HCT116 (cell line): ENCODE data around the gene TMEM35A. TPM values are rescaled to one million over a fixed set of nuclear protein-coding genes. Genes with fewer than 3 reads are reported as not detected.
"Not testable (repeated sequence)": the region's sequence is repeated elsewhere in the genome, so short reads cannot be mapped to it uniquely, and the experiment has no call there.

ENCODE experiments used
- ATAC-seq: fragments of 200-7000 bp; cut with Tn5 transposase; 2 replicates; pipeline ENCODE4 v1.9.1; 2020; ENCODE audit warnings: mild to moderate bottlenecking, moderate library complexity
- BruUV-seq: library from RNA; stranded (reverse); fragments of 400-500 nt; replicated peaks from 2 replicates; lab custom pipeline; 2021; lab: Mats Ljungman, UMichigan
- CTCF ChIA-PET: fragments of 300-600 bp; sonication (Branson Sonifier 250); formaldehyde crosslinking; loops from one replicate; lab custom pipeline; 2021; ENCODE audit warnings: antibody characterized with exemption; lab: Charles Lee
- POLR2A ChIA-PET: fragments of 300-600, 350-600 bp; sonication (Branson Sonifier 250); formaldehyde crosslinking; loops from one replicate; lab custom pipeline; 2021; ENCODE audit warnings: antibody characterized with exemption; lab: Charles Lee
- RAD21 ChIA-PET, 2 experiments: fragments of 300-600 bp; sonication (Branson Sonifier 250); formaldehyde crosslinking; loops; one replicate each; lab custom pipeline; 2023; ENCODE audit warnings: low total read pairs in 2 of 2; ENCODE audit not compliant: uncharacterized antibody in 2 of 2, unreplicated experiment in 2 of 2, low non-redundant PET in 1 of 2; lab: Charles Lee
- DNase-seq: peaks from one replicate; pipeline ENCODE4 v3.0.0-alpha.2; 2010; ENCODE audit warnings: low read depth, low spot score
- H2AFZ ChIP-seq: fragments of 200-600 bp; shearing (Covaris generic), sonication (generic); 2 replicates; pipeline ENCODE4 v1.6.1; 2017; ENCODE audit warnings: low read depth, mixed run types, mixed read lengths, antibody characterized with exemption, low read length; ENCODE audit not compliant: poor library complexity, severe bottlenecking
- H3K27ac ChIP-seq: 2 replicates; pipeline ENCODE4 v1.5.1; 2012; ENCODE audit warnings: low read depth, low read length
- H3K27me3 ChIP-seq: fragments of 200-600 bp; sonication (generic); 2 replicates; pipeline ENCODE4 v1.6.1; 2016; ENCODE audit warnings: mixed run types, low read length, mixed read lengths; ENCODE audit not compliant: insufficient read depth
- H3K36me3 ChIP-seq, 2 experiments: fragments of 200-500 bp in 1 of 2; fragments of 200-600 bp in 1 of 2; sonication (Bioruptor generic) in 1 of 2; sonication (generic) in 1 of 2; 2 replicates each; pipeline versions ENCODE4 v1.5.1 to v1.6.1; 2014 to 2016; ENCODE audit warnings: low read length in 2 of 2, inconsistent platforms in 1 of 2, mixed read lengths in 1 of 2, mixed run types in 1 of 2; ENCODE audit not compliant: insufficient read depth in 2 of 2, control insufficient read depth in 1 of 2
- H3K4me1 ChIP-seq, 2 experiments: fragments of 200-600 bp in 1 of 2; sonication (generic) in 1 of 2; 2 replicates each; pipeline versions ENCODE4 v1.5.1 to v1.6.1; 2012 to 2017; ENCODE audit warnings: low read length in 2 of 2, inconsistent platforms in 1 of 2, mild to moderate bottlenecking in 1 of 2, mixed read lengths in 1 of 2, mixed run types in 1 of 2, moderate library complexity in 1 of 2; ENCODE audit not compliant: insufficient read depth in 2 of 2, control insufficient read depth in 1 of 2
- H3K4me2 ChIP-seq: fragments of 200-600 bp; sonication (generic); 2 replicates; pipeline ENCODE4 v1.6.1; 2017; ENCODE audit warnings: mixed run types, low read length, mixed read lengths
- H3K4me3 ChIP-seq, 2 experiments: fragments of 200-600 bp in 1 of 2; sonication (generic) in 1 of 2; replicated peaks in 1 of 2; 2 replicates each; pipeline ENCODE4 v1.5.1; 2011 to 2016; ENCODE audit warnings: low read length in 2 of 2, control low read depth in 1 of 2, low read depth in 1 of 2, mild to moderate bottlenecking in 1 of 2, mixed read lengths in 1 of 2, mixed run types in 1 of 2
- H3K79me2 ChIP-seq: fragments of 200-600 bp; sonication (generic); 2 replicates; pipeline ENCODE4 v1.6.1; 2017; ENCODE audit warnings: mild to moderate bottlenecking, mixed run types, low read length, moderate library complexity, mixed read lengths; ENCODE audit not compliant: insufficient read depth
- H3K9ac ChIP-seq: fragments of 200-600 bp; sonication (generic); 2 replicates; pipeline ENCODE4 v1.6.1; 2016; ENCODE audit warnings: low read length, mixed read lengths
- H3K9me2 ChIP-seq: fragments of 200-600 bp; sonication (generic), shearing (Covaris generic); 2 replicates; pipeline ENCODE4 v1.6.1; 2017; ENCODE audit warnings: mixed run types, mild to moderate bottlenecking, moderate library complexity; ENCODE audit not compliant: insufficient read depth
- H3K9me3 ChIP-seq, 2 experiments: fragments of 200-500 bp in 1 of 2; fragments of 200-600 bp in 1 of 2; sonication (Bioruptor generic) in 1 of 2; sonication (generic) in 1 of 2; 2 replicates each; pipeline ENCODE4 v1.6.1; 2014 to 2017; ENCODE audit warnings: low read length in 2 of 2, mixed read lengths in 2 of 2, inconsistent platforms in 1 of 2, low read depth in 1 of 2, mild to moderate bottlenecking in 1 of 2, mixed run types in 1 of 2, moderate library complexity in 1 of 2; ENCODE audit not compliant: control insufficient read depth in 1 of 2, insufficient read depth in 1 of 2
- H4K20me1 ChIP-seq: fragments of 200-600 bp; sonication (generic), shearing (Covaris generic); 2 replicates; pipeline ENCODE4 v1.6.1; 2017; ENCODE audit warnings: mixed run types, mild to moderate bottlenecking, moderate library complexity; ENCODE audit not compliant: insufficient read depth
- CEBPB ChIP-seq: IDR thresholded peaks from 2 replicates; pipeline ENCODE4 v1.6.1; 2012; ENCODE audit warnings: low read depth
- EGR1 ChIP-seq: IDR thresholded peaks from 2 replicates; pipeline ENCODE4 v1.6.1; 2012; ENCODE audit warnings: low read depth
- ELF1 ChIP-seq: IDR thresholded peaks from 2 replicates; pipeline ENCODE4 v1.6.1; 2012; ENCODE audit warnings: low read depth, borderline replicate concordance
- EZH2 ChIP-seq: fragments of 200-600 bp; sonication (generic); IDR thresholded peaks from 2 replicates; pipeline ENCODE4 v1.6.1; 2017; ENCODE audit warnings: antibody characterized with exemption, mixed run types
- EZH2phosphoT487 ChIP-seq: fragments of 200-600 bp; IDR thresholded peaks from 2 replicates; pipeline ENCODE4 v1.6.1; 2018; ENCODE audit warnings: antibody characterized with exemption, borderline replicate concordance
- FOSL1 ChIP-seq: IDR thresholded peaks from 2 replicates; pipeline ENCODE4 v1.6.1; 2012; ENCODE audit warnings: low read depth
- JUND ChIP-seq: IDR thresholded peaks from 2 replicates; pipeline ENCODE4 v1.6.1; 2012
- POLR2AphosphoS5 ChIP-seq: IDR thresholded peaks from 2 replicates; pipeline ENCODE4 v1.6.1; 2011; ENCODE audit warnings: mild to moderate bottlenecking, low read depth, low read length, moderate library complexity
- SIN3A ChIP-seq: IDR thresholded peaks from 2 replicates; pipeline ENCODE4 v1.6.1; 2012; ENCODE audit warnings: low read depth
- SP1 ChIP-seq: IDR thresholded peaks from 2 replicates; pipeline ENCODE4 v1.6.1; 2012; ENCODE audit warnings: low read depth
- TCF7L2 ChIP-seq: IDR thresholded peaks from 2 replicates; pipeline ENCODE4 v1.7.0; 2011; ENCODE audit warnings: borderline replicate concordance, inconsistent platforms; ENCODE audit not compliant: insufficient read depth, insufficient read length; ENCODE audit errors: extremely low read depth
- ZFX ChIP-seq: fragments of 450-650 bp; IDR thresholded peaks from 2 replicates; pipeline ENCODE4 v1.6.1; 2017
- ZNF274 ChIP-seq: fragments of 200-500 bp; sonication (Bioruptor generic); IDR thresholded peaks from 2 replicates; pipeline ENCODE4 v1.6.1; 2014; ENCODE audit warnings: mild to moderate bottlenecking, low read depth, low read length, inconsistent platforms
- intact Hi-C: fragments of 100-400 bp; cut with micrococcal nuclease; formaldehyde crosslinking; loops from 2 replicates; pipeline ENCODE4 v1.10.0; 2022
- total RNA-seq: library from RNA; stranded (reverse); gene quantifications from one replicate; pipeline ENCODE4 v1.2.1, GENCODE V29; 2021; ENCODE audit not compliant: unreplicated experiment
- TF ChIP-seq, protein P1 (sequence below), 3 experiments: fragments of 200-600 bp in 1 of 3; sonication (generic) in 1 of 3; IDR thresholded peaks in 2 of 3; conservative IDR thresholded peaks in 1 of 3; 2 replicates each; pipeline ENCODE4 v1.5.1; 2012 to 2017; ENCODE audit warnings: low read depth in 2 of 3, low read length in 2 of 3, antibody characterized with exemption in 1 of 3, borderline replicate concordance in 1 of 3, control low read depth in 1 of 3, mild to moderate bottlenecking in 1 of 3, mixed read lengths in 1 of 3, mixed run types in 1 of 3, moderate library complexity in 1 of 3; ENCODE audit not compliant: insufficient read depth in 1 of 3
- TF ChIP-seq, protein P2 (sequence below): IDR thresholded peaks from 2 replicates; pipeline ENCODE4 v1.6.1; 2012; ENCODE audit warnings: low read depth
- TF ChIP-seq, protein P3 (sequence below): IDR thresholded peaks from 2 replicates; pipeline ENCODE4 v1.6.1; 2012

TMEM35A gene
- total RNA-seq, 1 experiment from 2014 or later, result not detected

DNA sequence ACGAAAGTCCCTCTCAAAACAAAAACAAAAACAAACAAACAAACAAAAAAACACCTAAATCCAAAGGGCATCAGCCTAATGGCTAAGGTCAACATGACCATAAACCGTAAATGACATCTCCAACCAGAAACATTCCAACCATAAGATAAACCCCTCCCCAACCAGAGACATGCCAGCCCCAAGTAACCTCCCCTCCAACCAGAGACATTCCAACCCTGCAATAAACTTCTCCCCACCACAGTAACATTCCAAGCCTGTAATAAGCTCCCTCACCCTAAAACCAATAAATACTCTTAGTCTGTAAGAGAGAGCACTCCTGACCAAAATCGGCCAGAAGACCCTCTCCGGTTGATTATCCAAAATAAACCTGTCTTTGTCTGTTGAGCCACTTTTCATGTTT is 22.1 kb upstream of the TMEM35A start:
- intact Hi-C loops, BruUV-seq: not testable (repeated sequence)

DNA sequence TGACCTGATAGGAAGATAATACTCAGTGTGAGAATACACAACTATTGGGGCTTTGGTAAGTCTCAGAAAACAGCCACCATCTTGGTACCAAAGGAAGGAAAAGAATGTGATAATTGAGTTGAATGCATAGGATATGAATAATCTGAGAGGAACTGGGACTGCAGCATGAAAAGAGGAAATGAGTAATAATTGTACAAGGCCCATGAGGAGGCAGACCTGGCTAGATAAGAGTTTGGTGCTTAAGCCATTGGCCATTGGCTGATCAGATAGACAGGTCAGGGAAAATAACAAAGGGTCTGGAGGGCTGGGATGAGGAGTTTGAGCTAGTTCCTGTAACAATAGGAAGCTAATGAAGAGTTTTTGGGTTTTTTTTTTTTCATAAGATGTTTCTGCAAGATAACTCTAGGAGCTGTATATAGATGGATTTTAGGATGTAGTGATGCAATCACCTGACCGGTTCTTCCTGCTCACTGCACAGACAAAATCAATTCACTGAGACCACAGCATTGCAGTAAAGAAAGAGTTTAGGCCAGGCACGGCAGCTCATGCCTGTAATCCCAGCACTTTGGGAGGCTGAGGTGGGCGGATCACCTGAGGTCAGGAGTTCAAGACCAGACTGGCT is 21.5 kb upstream of the TMEM35A start:
- ChIA-PET RAD21 (no interaction called here), CTCF (no interaction called here), POLR2A (no interaction called here)
- no peak for DNase-seq
- Histone ChIP-seq H2AFZ (no peak overlapping the region), H3K36me3 (no peaks in the 10 kb centered on the region), H3K9me3 (no peaks in the 10 kb centered on the region), H4K20me1 (no peaks in the 10 kb centered on the region), H3K4me2 (peak overlapping the region; percentile 14; the same call in 1 of the 2 replicates), H3K9me2 (no peaks in the 10 kb centered on the region), H3K79me2 (no peaks in the 10 kb centered on the region), H3K27me3 (no peaks in the 10 kb centered on the region), H3K4me1 (peaks cover 0 to 8% of the 10 kb centered on the region in 2 experiments; a peak in 2 of 4 replicates), H3K9ac (no peak overlapping the region), H3K4me3 (no peak overlapping the region), H3K27ac (no peak overlapping the region)
- intact Hi-C loops, result no loop called here
- no TSS peak for BruUV-seq
- no peak for ATAC-seq
- no peak for TF ChIP-seq ELF1
- no peak for TF ChIP-seq EZH2phosphoT487
- no peak for TF ChIP-seq SP1
- no peak for TF ChIP-seq ZNF274
- no peak for TF ChIP-seq FOSL1
- TF ChIP-seq, protein P1, sequence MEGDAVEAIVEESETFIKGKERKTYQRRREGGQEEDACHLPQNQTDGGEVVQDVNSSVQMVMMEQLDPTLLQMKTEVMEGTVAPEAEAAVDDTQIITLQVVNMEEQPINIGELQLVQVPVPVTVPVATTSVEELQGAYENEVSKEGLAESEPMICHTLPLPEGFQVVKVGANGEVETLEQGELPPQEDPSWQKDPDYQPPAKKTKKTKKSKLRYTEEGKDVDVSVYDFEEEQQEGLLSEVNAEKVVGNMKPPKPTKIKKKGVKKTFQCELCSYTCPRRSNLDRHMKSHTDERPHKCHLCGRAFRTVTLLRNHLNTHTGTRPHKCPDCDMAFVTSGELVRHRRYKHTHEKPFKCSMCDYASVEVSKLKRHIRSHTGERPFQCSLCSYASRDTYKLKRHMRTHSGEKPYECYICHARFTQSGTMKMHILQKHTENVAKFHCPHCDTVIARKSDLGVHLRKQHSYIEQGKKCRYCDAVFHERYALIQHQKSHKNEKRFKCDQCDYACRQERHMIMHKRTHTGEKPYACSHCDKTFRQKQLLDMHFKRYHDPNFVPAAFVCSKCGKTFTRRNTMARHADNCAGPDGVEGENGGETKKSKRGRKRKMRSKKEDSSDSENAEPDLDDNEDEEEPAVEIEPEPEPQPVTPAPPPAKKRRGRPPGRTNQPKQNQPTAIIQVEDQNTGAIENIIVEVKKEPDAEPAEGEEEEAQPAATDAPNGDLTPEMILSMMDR (IDR thresholded peaks at IDR 0.05 in 2 of 3, conservative IDR thresholded peaks at IDR 0.05 in 1 of 3; ENCODE audit: borderline replicate concordance in 1 of 3, insufficient read depth in 1 of 3, low read depth in 2 of 3, low read length in 2 of 3), result no peak
- TF ChIP-seq CEBPB, result no peak
- no peak for TF ChIP-seq EZH2
- no peak for TF ChIP-seq JUND
- no peak for TF ChIP-seq TCF7L2
- TF ChIP-seq, protein P2, sequence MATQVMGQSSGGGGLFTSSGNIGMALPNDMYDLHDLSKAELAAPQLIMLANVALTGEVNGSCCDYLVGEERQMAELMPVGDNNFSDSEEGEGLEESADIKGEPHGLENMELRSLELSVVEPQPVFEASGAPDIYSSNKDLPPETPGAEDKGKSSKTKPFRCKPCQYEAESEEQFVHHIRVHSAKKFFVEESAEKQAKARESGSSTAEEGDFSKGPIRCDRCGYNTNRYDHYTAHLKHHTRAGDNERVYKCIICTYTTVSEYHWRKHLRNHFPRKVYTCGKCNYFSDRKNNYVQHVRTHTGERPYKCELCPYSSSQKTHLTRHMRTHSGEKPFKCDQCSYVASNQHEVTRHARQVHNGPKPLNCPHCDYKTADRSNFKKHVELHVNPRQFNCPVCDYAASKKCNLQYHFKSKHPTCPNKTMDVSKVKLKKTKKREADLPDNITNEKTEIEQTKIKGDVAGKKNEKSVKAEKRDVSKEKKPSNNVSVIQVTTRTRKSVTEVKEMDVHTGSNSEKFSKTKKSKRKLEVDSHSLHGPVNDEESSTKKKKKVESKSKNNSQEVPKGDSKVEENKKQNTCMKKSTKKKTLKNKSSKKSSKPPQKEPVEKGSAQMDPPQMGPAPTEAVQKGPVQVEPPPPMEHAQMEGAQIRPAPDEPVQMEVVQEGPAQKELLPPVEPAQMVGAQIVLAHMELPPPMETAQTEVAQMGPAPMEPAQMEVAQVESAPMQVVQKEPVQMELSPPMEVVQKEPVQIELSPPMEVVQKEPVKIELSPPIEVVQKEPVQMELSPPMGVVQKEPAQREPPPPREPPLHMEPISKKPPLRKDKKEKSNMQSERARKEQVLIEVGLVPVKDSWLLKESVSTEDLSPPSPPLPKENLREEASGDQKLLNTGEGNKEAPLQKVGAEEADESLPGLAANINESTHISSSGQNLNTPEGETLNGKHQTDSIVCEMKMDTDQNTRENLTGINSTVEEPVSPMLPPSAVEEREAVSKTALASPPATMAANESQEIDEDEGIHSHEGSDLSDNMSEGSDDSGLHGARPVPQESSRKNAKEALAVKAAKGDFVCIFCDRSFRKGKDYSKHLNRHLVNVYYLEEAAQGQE, result no peak
- no peak for TF ChIP-seq EGR1
- TF ChIP-seq POLR2AphosphoS5, result no peak
- TF ChIP-seq SIN3A, result no peak
- no peak for TF ChIP-seq ZFX
- TF ChIP-seq, protein P3, sequence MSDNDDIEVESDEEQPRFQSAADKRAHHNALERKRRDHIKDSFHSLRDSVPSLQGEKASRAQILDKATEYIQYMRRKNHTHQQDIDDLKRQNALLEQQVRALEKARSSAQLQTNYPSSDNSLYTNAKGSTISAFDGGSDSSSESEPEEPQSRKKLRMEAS, result no peak

More for the DNA sequence above, 22.1 kb upstream of the TMEM35A start:
- H4K20me1 ChIP-seq, H3K27ac ChIP-seq, H3K79me2 ChIP-seq, RAD21 ChIA-PET, H3K9me2 ChIP-seq, POLR2A ChIA-PET, H3K27me3 ChIP-seq, ATAC-seq, H2AFZ ChIP-seq, H3K4me3 ChIP-seq, H3K9me3 ChIP-seq, H3K36me3 ChIP-seq, CTCF ChIA-PET, DNase-seq, H3K9ac ChIP-seq: not testable (repeated sequence)
- Histone ChIP-seq H3K4me1 (peaks cover 0 to 11% of the 10 kb centered on the region in 2 experiments; a peak in 2 of 4 replicates), H3K4me2 (0 out of 2 replicates have a peak overlapping the region, but pooled peaks have one; percentile 14)
